ENCODE measurements around the gene DLX1. TPM values are rescaled to one million over a fixed set of nuclear protein-coding genes. Genes with fewer than 3 reads are reported as not detected.

DLX1 gene
- total RNA-seq, 1 experiment from 2014 or later = 0.87 TPM

DNA sequence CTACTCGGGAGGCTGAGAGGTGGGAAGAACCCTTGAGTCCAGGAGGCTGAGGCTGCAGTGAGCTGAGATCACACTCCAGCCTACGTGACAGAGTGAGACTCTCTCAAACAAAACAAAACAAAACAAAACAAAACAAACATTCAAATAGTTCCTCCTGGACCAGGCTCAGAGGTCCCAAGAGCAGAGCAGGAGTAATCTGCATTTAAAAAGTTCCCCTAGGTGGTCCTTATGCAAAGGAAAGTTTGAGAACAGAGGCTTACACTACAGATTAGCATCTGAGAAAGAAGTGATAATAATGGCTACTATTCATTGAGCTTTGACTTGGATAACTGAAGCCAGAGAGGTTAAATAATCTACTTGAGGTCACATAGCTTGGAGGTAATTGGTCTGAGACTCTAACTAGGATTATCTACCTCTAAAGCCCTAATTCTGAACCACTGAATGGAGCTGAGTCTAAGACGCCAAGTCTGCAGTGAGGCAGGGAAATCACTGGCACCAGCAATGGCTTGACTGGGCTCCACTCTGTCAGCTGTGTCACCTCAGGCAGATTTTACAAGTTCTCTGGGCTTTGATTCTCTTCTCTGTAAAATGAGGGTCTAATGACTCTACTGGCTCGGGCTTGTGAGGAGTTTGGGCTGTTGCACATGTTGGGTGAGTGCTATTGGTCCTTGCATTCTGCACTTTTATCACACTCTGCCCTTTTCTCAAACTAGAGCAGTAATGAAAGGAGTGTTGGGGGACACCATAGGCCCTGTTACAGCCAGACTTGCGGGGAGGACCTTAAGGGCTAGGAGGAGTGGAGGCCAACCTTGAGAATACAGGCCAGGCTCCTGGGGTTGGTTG, 46.6 kb downstream of the DLX1 start:
- H3K4me3 ChIP-seq = no peak overlapping the region
- H2AFZ ChIP-seq = no peak overlapping the region
- no peaks in the 10 kb centered on the region for H3F3A ChIP-seq (ENCODE audit: insufficient read depth, low read depth)
- DNase-seq = no peak
- no peaks in the 10 kb centered on the region for H3K4me1 ChIP-seq (replicated peaks; ENCODE audit: insufficient read depth)
- ChIA-PET CTCF (no interaction called here), POLR2A (ENCODE audit: unreplicated experiment) (interaction anchor here (0.6 kb wide), 1 partner anchor 261 kb away, joined by 4 read pairs; no protein-coding TSS in a partner anchor)
- no peak overlapping the region for H3K27ac ChIP-seq
- no peaks in the 10 kb centered on the region for H3K9me3 ChIP-seq (ENCODE audit: insufficient read depth, low read depth)
- BruUV-seq (replicated peaks) = no TSS peak
- H3K27me3 ChIP-seq (ENCODE audit: insufficient read depth, low read depth) = no peaks in the 10 kb centered on the region
- intact Hi-C loops (cut with micrococcal nuclease; ENCODE audit: unreplicated experiment) = no loop called here
- H3K36me3 ChIP-seq (ENCODE audit: low read depth) = no peaks in the 10 kb centered on the region
- no peaks in the 10 kb centered on the region for H3K79me2 ChIP-seq (ENCODE audit: low read depth)
- no peak overlapping the region for H3K4me2 ChIP-seq
- TF ChIP-seq EZH2 (IDR thresholded peaks at IDR 0.05; ENCODE audit: low read depth) = no peak
- TF ChIP-seq, protein P1, sequence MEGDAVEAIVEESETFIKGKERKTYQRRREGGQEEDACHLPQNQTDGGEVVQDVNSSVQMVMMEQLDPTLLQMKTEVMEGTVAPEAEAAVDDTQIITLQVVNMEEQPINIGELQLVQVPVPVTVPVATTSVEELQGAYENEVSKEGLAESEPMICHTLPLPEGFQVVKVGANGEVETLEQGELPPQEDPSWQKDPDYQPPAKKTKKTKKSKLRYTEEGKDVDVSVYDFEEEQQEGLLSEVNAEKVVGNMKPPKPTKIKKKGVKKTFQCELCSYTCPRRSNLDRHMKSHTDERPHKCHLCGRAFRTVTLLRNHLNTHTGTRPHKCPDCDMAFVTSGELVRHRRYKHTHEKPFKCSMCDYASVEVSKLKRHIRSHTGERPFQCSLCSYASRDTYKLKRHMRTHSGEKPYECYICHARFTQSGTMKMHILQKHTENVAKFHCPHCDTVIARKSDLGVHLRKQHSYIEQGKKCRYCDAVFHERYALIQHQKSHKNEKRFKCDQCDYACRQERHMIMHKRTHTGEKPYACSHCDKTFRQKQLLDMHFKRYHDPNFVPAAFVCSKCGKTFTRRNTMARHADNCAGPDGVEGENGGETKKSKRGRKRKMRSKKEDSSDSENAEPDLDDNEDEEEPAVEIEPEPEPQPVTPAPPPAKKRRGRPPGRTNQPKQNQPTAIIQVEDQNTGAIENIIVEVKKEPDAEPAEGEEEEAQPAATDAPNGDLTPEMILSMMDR (conservative IDR thresholded peaks at IDR 0.05) = no peak
- no peaks in the 10 kb centered on the region for H4K20me1 ChIP-seq (ENCODE audit: insufficient read depth)
- no peaks in the 10 kb centered on the region for H3K9me2 ChIP-seq (ENCODE audit: insufficient read depth)

DNA sequence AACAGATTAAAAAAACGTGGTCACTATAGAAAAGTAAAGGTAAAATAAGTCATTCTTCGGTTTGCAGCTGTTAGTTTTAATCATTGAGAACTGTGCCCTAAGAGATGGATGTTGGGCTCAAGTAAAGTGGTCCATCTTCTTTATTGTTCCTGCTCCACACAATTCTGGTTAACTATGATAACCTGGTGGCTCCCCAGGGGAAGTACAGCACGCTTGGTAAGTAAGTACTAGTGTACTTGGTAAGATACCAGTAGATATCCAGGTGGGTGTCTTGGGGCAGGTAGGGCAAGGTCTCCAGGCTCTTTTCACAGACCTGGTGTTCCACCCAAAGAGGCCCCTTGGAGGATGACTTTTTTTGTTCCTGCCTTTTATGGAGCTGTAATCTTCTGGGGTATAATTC, 49.0 kb downstream of the DLX1 start:
- CTCF ChIA-PET = interaction anchor here (0.6 kb wide), 1 partner anchor 148 kb away, joined by 5 read pairs; no protein-coding TSS in a partner anchor
- Histone ChIP-seq H3K4me2 (no peak overlapping the region), H3K27me3 (ENCODE audit: insufficient read depth, low read depth) (no peaks in the 10 kb centered on the region), H3K4me1 (replicated peaks; ENCODE audit: insufficient read depth) (no peaks in the 10 kb centered on the region), H3K9me2 (ENCODE audit: insufficient read depth) (no peaks in the 10 kb centered on the region), H3K36me3 (ENCODE audit: low read depth) (no peaks in the 10 kb centered on the region), H3F3A (ENCODE audit: insufficient read depth, low read depth) (no peaks in the 10 kb centered on the region), H3K9me3 (ENCODE audit: insufficient read depth, low read depth) (0 out of 2 replicates have a peak, but pooled peaks cover 4% of the 10 kb centered on the region), H3K27ac (no peak overlapping the region), H3K79me2 (ENCODE audit: low read depth) (no peaks in the 10 kb centered on the region), H4K20me1 (ENCODE audit: insufficient read depth) (no peaks in the 10 kb centered on the region), H2AFZ (no peak overlapping the region), H3K4me3 (no peak overlapping the region)
- BruUV-seq (replicated peaks) = no TSS peak
- intact Hi-C loops (cut with micrococcal nuclease; ENCODE audit: unreplicated experiment) = no loop called here
- DNase-seq = no peak
- POLR2A ChIA-PET (ENCODE audit: unreplicated experiment) = no interaction called here
- no peak for TF ChIP-seq EZH2 (IDR thresholded peaks at IDR 0.05; ENCODE audit: low read depth)
- TF ChIP-seq, protein P1 (conservative IDR thresholded peaks at IDR 0.05) = 0 out of 2 replicates have a peak, but pooled peaks have one; percentile 33

DNA sequence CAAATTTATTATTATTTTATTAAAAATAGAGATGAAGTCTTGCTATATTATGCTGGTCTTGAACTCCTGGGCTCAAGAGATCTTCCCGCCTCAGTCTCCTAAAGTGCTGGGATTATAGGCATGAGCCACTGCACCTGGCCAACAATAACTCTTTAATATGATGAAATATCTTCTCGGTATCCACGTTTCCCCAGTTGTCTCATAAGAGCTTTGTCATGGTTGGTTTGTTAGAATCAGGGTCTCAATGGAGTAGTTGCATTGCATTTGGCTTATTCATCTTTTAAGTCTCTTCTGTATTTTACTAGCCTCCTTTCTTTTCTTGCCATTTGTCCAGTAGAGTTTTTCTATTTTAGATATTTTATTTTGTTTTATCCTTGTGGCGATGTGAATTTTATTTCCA, 50.1 kb downstream of the DLX1 start:
- Histone ChIP-seq H3K4me2 (no peak overlapping the region), H3K36me3 (ENCODE audit: low read depth) (no peaks in the 10 kb centered on the region), H3F3A (ENCODE audit: insufficient read depth, low read depth) (no peaks in the 10 kb centered on the region), H3K27ac (no peak overlapping the region), H3K27me3 (ENCODE audit: insufficient read depth, low read depth) (no peaks in the 10 kb centered on the region), H3K4me1 (replicated peaks; ENCODE audit: insufficient read depth) (no peaks in the 10 kb centered on the region), H3K9me3 (ENCODE audit: insufficient read depth, low read depth) (0 out of 2 replicates have a peak, but pooled peaks cover 4% of the 10 kb centered on the region), H2AFZ (no peak overlapping the region), H3K79me2 (ENCODE audit: low read depth) (no peaks in the 10 kb centered on the region), H4K20me1 (ENCODE audit: insufficient read depth) (no peaks in the 10 kb centered on the region), H3K9me2 (ENCODE audit: insufficient read depth) (no peaks in the 10 kb centered on the region), H3K4me3 (no peak overlapping the region)
- BruUV-seq (replicated peaks) = no TSS peak
- TF ChIP-seq, protein P1 (conservative IDR thresholded peaks at IDR 0.05) = no peak
- TF ChIP-seq EZH2 (IDR thresholded peaks at IDR 0.05; ENCODE audit: low read depth) = no peak
- CTCF ChIA-PET = no interaction called here
- no peak for DNase-seq
- intact Hi-C loops (cut with micrococcal nuclease; ENCODE audit: unreplicated experiment) = no loop called here
- POLR2A ChIA-PET (ENCODE audit: unreplicated experiment) = no interaction called here

All from PC-9 (cell line).